HEK293 (cell line): ENCODE data around the gene CDH6.

Source experiments
- REST ChIP-seq: fragments of 450-650 bp; formaldehyde crosslinking; IDR thresholded peaks from 2 replicates; pipeline ENCODE4 v1.5.1; 2016; ENCODE audit warnings: missing biosample characterization, missing genetic modification characterization
- TCF7L2 ChIP-seq: IDR thresholded peaks from 2 replicates; pipeline ENCODE4 v1.6.1; 2011; ENCODE audit warnings: low read depth, mild to moderate bottlenecking, inconsistent platforms, low read length, moderate library complexity, borderline replicate concordance
- TRIM28 ChIP-seq: IDR thresholded peaks from 2 replicates; pipeline ENCODE4 v1.6.1; 2011; ENCODE audit warnings: low read length, control low read depth, borderline replicate concordance
- ZBTB21 ChIP-seq: fragments of 450-650 bp; formaldehyde crosslinking; IDR thresholded peaks from 2 replicates; pipeline ENCODE4 v1.5.1; 2017; ENCODE audit warnings: missing biosample characterization, missing genetic modification characterization
- ZFP3 ChIP-seq: fragments of 450-650 bp; formaldehyde crosslinking; IDR thresholded peaks from 2 replicates; pipeline ENCODE4 v1.5.1; 2016; ENCODE audit warnings: low read depth, missing biosample characterization, missing genetic modification characterization
- ZIC2 ChIP-seq: fragments of 450-650 bp; formaldehyde crosslinking; IDR thresholded peaks from 2 replicates; pipeline ENCODE4 v1.5.1; 2016; ENCODE audit warnings: missing biosample characterization, missing genetic modification characterization
- ZNF24 ChIP-seq: fragments of 450-650 bp; formaldehyde crosslinking; IDR thresholded peaks from 2 replicates; pipeline ENCODE4 v1.5.1; 2016; ENCODE audit warnings: missing biosample characterization, missing genetic modification characterization
- ZNF292 ChIP-seq: fragments of 450-650 bp; formaldehyde crosslinking; IDR thresholded peaks from 2 replicates; pipeline ENCODE4 v1.5.1; 2016; ENCODE audit warnings: low read depth, missing biosample characterization, missing genetic modification characterization, borderline replicate concordance
- ZNF629 ChIP-seq: fragments of 450-650 bp; formaldehyde crosslinking; IDR thresholded peaks from 2 replicates; pipeline ENCODE4 v1.5.1; 2017; ENCODE audit warnings: missing biosample characterization, missing genetic modification characterization
- ZNF777 ChIP-seq: fragments of 450-650 bp; formaldehyde crosslinking; IDR thresholded peaks from 2 replicates; pipeline ENCODE4 v1.5.1; 2017; ENCODE audit warnings: missing biosample characterization, missing genetic modification characterization, borderline replicate concordance
- ZNF785 ChIP-seq: fragments of 450-650 bp; formaldehyde crosslinking; IDR thresholded peaks from 2 replicates; pipeline ENCODE4 v1.5.1; 2016; ENCODE audit warnings: missing biosample characterization, missing genetic modification characterization
- TF ChIP-seq, protein P1 (sequence below): fragments of 450-650 bp; formaldehyde crosslinking; IDR thresholded peaks from 2 replicates; pipeline ENCODE4 v1.5.1; 2016; ENCODE audit warnings: missing biosample characterization, missing genetic modification characterization, borderline replicate concordance
- TF ChIP-seq, protein P2 (sequence below): fragments of 450-650 bp; formaldehyde crosslinking; IDR thresholded peaks from 2 replicates; pipeline ENCODE4 v1.5.1; 2016; ENCODE audit warnings: missing biosample characterization, missing genetic modification characterization
- TF ChIP-seq, protein P3 (sequence below): fragments of 450-650 bp; formaldehyde crosslinking; IDR thresholded peaks from 2 replicates; pipeline ENCODE4 v1.5.1; 2016; ENCODE audit warnings: missing biosample characterization, missing genetic modification characterization

DNA sequence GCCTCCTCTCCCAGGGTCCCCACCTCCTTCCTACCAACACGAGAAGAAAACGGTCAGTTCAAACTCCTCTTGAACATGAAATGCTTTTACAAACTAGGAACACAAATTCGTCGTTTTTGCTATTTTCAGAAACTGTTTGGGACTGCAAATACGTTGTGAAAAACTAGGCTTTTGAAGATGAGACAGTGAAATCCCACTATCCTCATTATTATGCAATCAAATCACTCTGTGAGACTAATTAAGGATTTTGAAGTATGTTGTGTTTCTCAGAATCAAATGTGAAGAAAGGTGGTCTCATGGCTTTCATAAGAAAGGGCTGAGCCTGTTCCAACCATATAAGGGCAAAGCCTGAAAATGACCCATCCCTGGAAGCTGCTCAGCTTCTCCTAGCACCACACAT, 33.2 kb downstream of the CDH6 start:
- no peak for TF ChIP-seq ZBTB21 (tag by site-specific recombination)
- no peak for TF ChIP-seq ZNF24 (tag by site-specific recombination)
- no peak for TF ChIP-seq TCF7L2
- TF ChIP-seq ZNF777 (tag by site-specific recombination) = no peak
- TF ChIP-seq TRIM28 = no peak
- TF ChIP-seq, protein P1, sequence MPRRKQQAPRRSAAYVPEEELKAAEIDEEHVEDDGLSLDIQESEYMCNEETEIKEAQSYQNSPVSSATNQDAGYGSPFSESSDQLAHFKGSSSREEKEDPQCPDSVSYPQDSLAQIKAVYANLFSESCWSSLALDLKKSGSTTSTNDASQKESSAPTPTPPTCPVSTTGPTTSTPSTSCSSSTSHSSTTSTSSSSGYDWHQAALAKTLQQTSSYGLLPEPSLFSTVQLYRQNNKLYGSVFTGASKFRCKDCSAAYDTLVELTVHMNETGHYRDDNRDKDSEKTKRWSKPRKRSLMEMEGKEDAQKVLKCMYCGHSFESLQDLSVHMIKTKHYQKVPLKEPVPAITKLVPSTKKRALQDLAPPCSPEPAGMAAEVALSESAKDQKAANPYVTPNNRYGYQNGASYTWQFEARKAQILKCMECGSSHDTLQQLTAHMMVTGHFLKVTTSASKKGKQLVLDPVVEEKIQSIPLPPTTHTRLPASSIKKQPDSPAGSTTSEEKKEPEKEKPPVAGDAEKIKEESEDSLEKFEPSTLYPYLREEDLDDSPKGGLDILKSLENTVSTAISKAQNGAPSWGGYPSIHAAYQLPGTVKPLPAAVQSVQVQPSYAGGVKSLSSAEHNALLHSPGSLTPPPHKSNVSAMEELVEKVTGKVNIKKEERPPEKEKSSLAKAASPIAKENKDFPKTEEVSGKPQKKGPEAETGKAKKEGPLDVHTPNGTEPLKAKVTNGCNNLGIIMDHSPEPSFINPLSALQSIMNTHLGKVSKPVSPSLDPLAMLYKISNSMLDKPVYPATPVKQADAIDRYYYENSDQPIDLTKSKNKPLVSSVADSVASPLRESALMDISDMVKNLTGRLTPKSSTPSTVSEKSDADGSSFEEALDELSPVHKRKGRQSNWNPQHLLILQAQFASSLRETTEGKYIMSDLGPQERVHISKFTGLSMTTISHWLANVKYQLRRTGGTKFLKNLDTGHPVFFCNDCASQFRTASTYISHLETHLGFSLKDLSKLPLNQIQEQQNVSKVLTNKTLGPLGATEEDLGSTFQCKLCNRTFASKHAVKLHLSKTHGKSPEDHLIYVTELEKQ (tag by site-specific recombination) = no peak
- no peak for TF ChIP-seq ZNF785 (tag by site-specific recombination)
- no peak for TF ChIP-seq ZIC2 (tag by site-specific recombination)
- TF ChIP-seq REST (tag by site-specific recombination) = no peak
- TF ChIP-seq ZNF629 (tag by site-specific recombination) = no peak
- TF ChIP-seq, protein P2, sequence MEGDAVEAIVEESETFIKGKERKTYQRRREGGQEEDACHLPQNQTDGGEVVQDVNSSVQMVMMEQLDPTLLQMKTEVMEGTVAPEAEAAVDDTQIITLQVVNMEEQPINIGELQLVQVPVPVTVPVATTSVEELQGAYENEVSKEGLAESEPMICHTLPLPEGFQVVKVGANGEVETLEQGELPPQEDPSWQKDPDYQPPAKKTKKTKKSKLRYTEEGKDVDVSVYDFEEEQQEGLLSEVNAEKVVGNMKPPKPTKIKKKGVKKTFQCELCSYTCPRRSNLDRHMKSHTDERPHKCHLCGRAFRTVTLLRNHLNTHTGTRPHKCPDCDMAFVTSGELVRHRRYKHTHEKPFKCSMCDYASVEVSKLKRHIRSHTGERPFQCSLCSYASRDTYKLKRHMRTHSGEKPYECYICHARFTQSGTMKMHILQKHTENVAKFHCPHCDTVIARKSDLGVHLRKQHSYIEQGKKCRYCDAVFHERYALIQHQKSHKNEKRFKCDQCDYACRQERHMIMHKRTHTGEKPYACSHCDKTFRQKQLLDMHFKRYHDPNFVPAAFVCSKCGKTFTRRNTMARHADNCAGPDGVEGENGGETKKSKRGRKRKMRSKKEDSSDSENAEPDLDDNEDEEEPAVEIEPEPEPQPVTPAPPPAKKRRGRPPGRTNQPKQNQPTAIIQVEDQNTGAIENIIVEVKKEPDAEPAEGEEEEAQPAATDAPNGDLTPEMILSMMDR (tag by site-specific recombination) = no peak
- no peak for TF ChIP-seq ZFP3
- TF ChIP-seq, protein P3, sequence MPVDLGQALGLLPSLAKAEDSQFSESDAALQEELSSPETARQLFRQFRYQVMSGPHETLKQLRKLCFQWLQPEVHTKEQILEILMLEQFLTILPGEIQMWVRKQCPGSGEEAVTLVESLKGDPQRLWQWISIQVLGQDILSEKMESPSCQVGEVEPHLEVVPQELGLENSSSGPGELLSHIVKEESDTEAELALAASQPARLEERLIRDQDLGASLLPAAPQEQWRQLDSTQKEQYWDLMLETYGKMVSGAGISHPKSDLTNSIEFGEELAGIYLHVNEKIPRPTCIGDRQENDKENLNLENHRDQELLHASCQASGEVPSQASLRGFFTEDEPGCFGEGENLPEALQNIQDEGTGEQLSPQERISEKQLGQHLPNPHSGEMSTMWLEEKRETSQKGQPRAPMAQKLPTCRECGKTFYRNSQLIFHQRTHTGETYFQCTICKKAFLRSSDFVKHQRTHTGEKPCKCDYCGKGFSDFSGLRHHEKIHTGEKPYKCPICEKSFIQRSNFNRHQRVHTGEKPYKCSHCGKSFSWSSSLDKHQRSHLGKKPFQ (tag by site-specific recombination) = no peak
- no peak for TF ChIP-seq ZNF292
